HepG2 (cell line): ENCODE data around the gene RAD17. TPM values are rescaled to one million over a fixed set of nuclear protein-coding genes. Genes with fewer than 3 reads are reported as not detected.

Experiments
- ATAC-seq: fragments of 200-7000 bp; cut with Tn5 transposase; 3 replicates; pipeline ENCODE4 v1.9.1; 2020; ENCODE audit warnings: mild to moderate bottlenecking, moderate library complexity
- BruUV-seq: library from RNA; stranded (reverse); fragments of 400-500 nt; replicated peaks from 2 replicates; lab custom pipeline; 2021; lab: Mats Ljungman, UMichigan
- CTCF ChIA-PET: fragments of 300-600 bp; formaldehyde crosslinking; extraction: SDS; loops from one replicate; lab custom pipeline; 2021; ENCODE audit warnings: low total read pairs, inconsistent platforms, low intra/inter-chr PET ratio; lab: Yijun Ruan, JAX
- POLR2A ChIA-PET: fragments of 350-600 bp; sonication (Branson Sonifier 250); formaldehyde crosslinking; loops from one replicate; lab custom pipeline; 2020; ENCODE audit warnings: antibody characterized with exemption, inconsistent platforms; lab: Yijun Ruan, JAX
- DNase-seq: peaks from one replicate; pipeline ENCODE4 v3.0.0-alpha.2; 2015; ENCODE audit warnings: low spot score
- FAIRE-seq: peaks from 3 replicates; lab custom pipeline; 2011; peaks lifted over from hg19 to GRCh38; lab: Jason Lieb, UNC
- H2AFZ ChIP-seq: one replicate; pipeline ENCODE4 v1.6.1; 2011; ENCODE audit warnings: low read length, inconsistent platforms
- H3K27ac ChIP-seq: fragments of 300-600 bp; 3 replicates; pipeline ENCODE4 v1.8.0; 2011; ENCODE audit warnings: mixed run types, mild to moderate bottlenecking, mixed read lengths, low read length, inconsistent platforms; ENCODE audit not compliant: insufficient read depth; ENCODE audit errors: extremely low read length
- H3K27me3 ChIP-seq, 2 experiments: fragments of 200-600 bp in 1 of 2; 2 replicates in 1 of 2; 3 replicates in 1 of 2; pipeline versions ENCODE4 v1.6.0 to v1.8.0; 2011; ENCODE audit warnings: low read length in 2 of 2, mild to moderate bottlenecking in 2 of 2, moderate library complexity in 2 of 2, inconsistent platforms in 1 of 2; ENCODE audit not compliant: insufficient read depth in 2 of 2, control insufficient read depth in 1 of 2
- H3K36me3 ChIP-seq, 2 experiments: fragments of 200-600 bp in 1 of 2; replicated peaks in 1 of 2; 2 replicates in 1 of 2; 3 replicates in 1 of 2; pipeline versions ENCODE4 v1.5.1 to v1.8.0; 2011; ENCODE audit warnings: low read length in 2 of 2, inconsistent platforms in 1 of 2; ENCODE audit not compliant: insufficient read depth in 2 of 2, control insufficient read depth in 1 of 2
- H3K4me1 ChIP-seq: 2 replicates; pipeline ENCODE4 v1.5.1; 2012; ENCODE audit warnings: low read length, inconsistent platforms; ENCODE audit not compliant: insufficient read depth
- H3K4me2 ChIP-seq: 2 replicates; pipeline ENCODE4 v1.6.0; 2011; ENCODE audit warnings: low read depth, low read length, inconsistent platforms
- H3K4me3 ChIP-seq, 3 experiments: fragments of 200-600 bp in 1 of 3; sonication (generic), shearing (Covaris generic) in 1 of 3; replicated peaks in 1 of 3; 2 replicates each; pipeline ENCODE4 v1.5.1; 2011 to 2016; ENCODE audit warnings: low read length in 3 of 3, inconsistent platforms in 2 of 3, low read depth in 2 of 3, mild to moderate bottlenecking in 2 of 3, control low read depth in 1 of 3, mixed read lengths in 1 of 3; ENCODE audit not compliant: insufficient read depth in 1 of 3
- H3K79me2 ChIP-seq: one replicate; pipeline ENCODE4 v1.6.1; 2011; ENCODE audit warnings: low read length, inconsistent platforms; ENCODE audit not compliant: insufficient read depth
- H3K9ac ChIP-seq: 2 replicates; pipeline ENCODE4 v1.6.0; 2011; ENCODE audit warnings: mild to moderate bottlenecking, low read depth, low read length, inconsistent platforms; ENCODE audit not compliant: insufficient read depth
- H3K9me3 ChIP-seq: 2 replicates; pipeline ENCODE4 v1.5.1; 2012; ENCODE audit warnings: mild to moderate bottlenecking, low read length
- H4K20me1 ChIP-seq: 2 replicates; pipeline ENCODE4 v1.6.0; 2011; ENCODE audit warnings: inconsistent platforms, mild to moderate bottlenecking, low read length, moderate library complexity; ENCODE audit not compliant: insufficient read depth
- KLF15 ChIP-seq: sonication (generic); formaldehyde crosslinking; IDR thresholded peaks from 2 replicates; pipeline ENCODE4 v1.8.1; 2023; ENCODE audit warnings: borderline replicate concordance, mild to moderate bottlenecking, inconsistent platforms, missing genetic modification reagents, mixed read lengths
- RBM39 ChIP-seq: fragments of 200-400 bp; formaldehyde crosslinking; IDR thresholded peaks from one replicate; pipeline ENCODE4 v1.6.1; 2018; ENCODE audit warnings: antibody characterized with exemption, mild to moderate bottlenecking, low read depth, low read length; ENCODE audit not compliant: poor library complexity, severe bottlenecking
- SALL1 ChIP-seq: sonication (generic); formaldehyde crosslinking; IDR thresholded peaks from 2 replicates; pipeline ENCODE4 v1.8.0; 2022; ENCODE audit warnings: mild to moderate bottlenecking, missing genetic modification reagents
- SNAPC5 ChIP-seq: sonication (generic); formaldehyde crosslinking; IDR thresholded peaks from 2 replicates; pipeline ENCODE4 v1.8.1; 2023; ENCODE audit warnings: mild to moderate bottlenecking, missing genetic modification reagents, borderline replicate concordance
- TAF1 ChIP-seq: sonication (generic); formaldehyde crosslinking; IDR thresholded peaks from 2 replicates; pipeline ENCODE4 v1.4.0; 2020; ENCODE audit warnings: missing genetic modification reagents
- TIGD3 ChIP-seq: sonication (generic); formaldehyde crosslinking; IDR thresholded peaks from 2 replicates; pipeline ENCODE4 v1.5.1; 2020; ENCODE audit warnings: mild to moderate bottlenecking, missing genetic modification reagents, borderline replicate concordance
- YY1 ChIP-seq: IDR thresholded peaks from 2 replicates; pipeline ENCODE4 v1.6.1; 2011; ENCODE audit warnings: low read length, low read depth, moderate library complexity, mild to moderate bottlenecking; ENCODE audit not compliant: insufficient read depth, insufficient replicate concordance
- ZEB1 ChIP-seq: IDR thresholded peaks from 2 replicates; pipeline ENCODE4 v1.6.1; 2012; ENCODE audit warnings: mild to moderate bottlenecking, low read depth, inconsistent platforms; ENCODE audit not compliant: insufficient replicate concordance
- ZNF276 ChIP-seq: sonication (generic); formaldehyde crosslinking; IDR thresholded peaks from 2 replicates; pipeline ENCODE4 v1.4.0; 2020; ENCODE audit warnings: mild to moderate bottlenecking, low read depth, missing genetic modification reagents
- ZNF281 ChIP-seq: sonication (generic); formaldehyde crosslinking; IDR thresholded peaks from 2 replicates; pipeline ENCODE4 v1.4.0; 2020; ENCODE audit warnings: missing genetic modification reagents, borderline replicate concordance
- ZNF33A ChIP-seq: sonication (generic); formaldehyde crosslinking; IDR thresholded peaks from 2 replicates; pipeline ENCODE4 v1.5.1; 2020; ENCODE audit warnings: missing genetic modification reagents, mild to moderate bottlenecking, moderate library complexity, borderline replicate concordance
- ZNF430 ChIP-seq: sonication (generic); formaldehyde crosslinking; IDR thresholded peaks from 2 replicates; pipeline ENCODE4 v1.9.0; 2021; ENCODE audit warnings: mild to moderate bottlenecking, missing genetic modification reagents
- ZNF446 ChIP-seq: sonication (generic); formaldehyde crosslinking; IDR thresholded peaks from 2 replicates; pipeline ENCODE4 v1.5.0; 2020; ENCODE audit warnings: mild to moderate bottlenecking, missing genetic modification reagents
- ZNF713 ChIP-seq: sonication (generic); formaldehyde crosslinking; IDR thresholded peaks from 2 replicates; pipeline ENCODE4 v1.4.0; 2020; ENCODE audit warnings: mild to moderate bottlenecking, missing genetic modification reagents
- ZNF773 ChIP-seq: sonication (generic); formaldehyde crosslinking; IDR thresholded peaks from 2 replicates; pipeline ENCODE4 v1.4.0; 2020; ENCODE audit warnings: missing genetic modification reagents, borderline replicate concordance
- WGBS: methylation state at CpG from one replicate; pipeline ENCODE4 v1.1.6; 2017; ENCODE audit warnings: low lambda C conversion rate; 5-methylcytosine and 5-hydroxymethylcytosine counted together
- in situ Hi-C: cut with HindIII; loops from 2 replicates; pipeline ENCODE4 v1.10.0; 2017; ENCODE audit warnings: low pct_unique_long_range_greater_than_20kb; ENCODE audit not compliant: extremely low pct_ligation_motif_present
- intact Hi-C: fragments of 100-400 bp; cut with micrococcal nuclease; formaldehyde crosslinking; loops from one replicate; pipeline ENCODE4 v1.10.0; 2022; ENCODE audit not compliant: unreplicated experiment
- polyA plus RNA-seq, 8 experiments: library from polyadenylated mRNA; depleted of rRNA in 3 of 8; stranded (reverse) in 7 of 8; unstranded in 1 of 8; fragments of >200 nt; fragmentation: Illumina TruSeq in 4 of 8; extraction: Trizol in 4 of 8; gene quantifications; 2 replicates each; pipeline versions ENCODE4 v1.2.1 to v1.2.3, GENCODE V29; 2011 to 2016; ENCODE audit warnings: low read depth in 4 of 8, missing spikeins in 1 of 8, mixed read lengths in 1 of 8; ENCODE audit not compliant: insufficient read depth in 1 of 8
- total RNA-seq, 5 experiments: library from RNA; depleted of rRNA; stranded (reverse); fragments of >200 nt; fragmentation: Illumina TruSeq; extraction: Trizol; gene quantifications; 2 replicates each; pipeline ENCODE4 v1.2.3, GENCODE V29; 2016; ENCODE audit warnings: low read depth in 1 of 5

The RAD17 gene
- total and polyA plus RNA-seq, 2 of the 13 experiments (the other 11 are each of a cell fraction or from before 2014, with no cell fraction given), result 24.0 to 25.9 TPM

- TF ChIP-seq RBM39 (peak; percentile 92), SALL1 (CRISPR knock-in tag) (peak; percentile 80), ZNF713 (CRISPR knock-in tag) (peak; percentile 34; the same call in 1 of the 2 replicates), ZNF430 (CRISPR knock-in tag) (no peak)
Observed at GRCh38 chr5:69369340-69370121, at the start of gene RAD17, which contains the start of the genes AK6 and TAF9 (continued).

GRCh38 chr5:69326365-69326764, 43.3 kb upstream of the RAD17 start:
- intact Hi-C loops, result no loop called here
- no peaks in the 10 kb centered on the region for H4K20me1 ChIP-seq
- H3K79me2 ChIP-seq, result no peaks in the 10 kb centered on the region
- DNase-seq (no peak), ATAC-seq (no peak), FAIRE-seq (no peak)
- H3K4me3 ChIP-seq, result no peak overlapping the region
- peaks cover 22% of the 10 kb centered on the region for H3K4me1 ChIP-seq
- in situ Hi-C loops, result no loop called here
- H3K36me3 ChIP-seq, result no peaks in the 10 kb centered on the region
- ChIA-PET POLR2A (no interaction called here), CTCF (no interaction called here)
- 100% methylated on average over 1 of the region's 1 CpG for WGBS
- no peak overlapping the region for H3K9ac ChIP-seq
- no peak overlapping the region for H3K27ac ChIP-seq
- no TSS peak for BruUV-seq
- H3K9me3 ChIP-seq, result no peaks in the 10 kb centered on the region
- no peak overlapping the region for H2AFZ ChIP-seq
- H3K27me3 ChIP-seq, result no peaks in the 10 kb centered on the region
- H3K4me2 ChIP-seq, result no peak overlapping the region
- TF ChIP-seq KLF15 (CRISPR knock-in tag) (no peak), TIGD3 (no peak), SNAPC5 (CRISPR knock-in tag) (no peak), YY1 (no peak), ZNF773 (no peak), ZNF446 (CRISPR knock-in tag) (no peak), ZNF281 (CRISPR knock-in tag) (no peak), ZEB1 (no peak), ZNF33A (CRISPR knock-in tag) (no peak), TAF1 (CRISPR knock-in tag) (no peak), ZNF276 (CRISPR knock-in tag) (no peak)
